HG03342 (cell line): ENCODE results near the gene SETBP1.

Experiments
- ATAC-seq: cut with Tn5 transposase; IDR thresholded peaks from one replicate; pipeline ENCODE4 v1.9.1; 2021; ENCODE audit warnings: mild to moderate bottlenecking, moderate library complexity; ENCODE audit not compliant: unreplicated experiment

Gene SETBP1

GRCh38 chr18:44837482-44838180 lies 156.9 kb downstream of the SETBP1 start:
- no peak for ATAC-seq

GRCh38 chr18:44838971-44839666 lies 158.4 kb downstream of the SETBP1 start:
- peak; percentile 98 for ATAC-seq

GRCh38 chr18:44840058-44840790 lies 159.5 kb downstream of the SETBP1 start:
- ATAC-seq = no peak

- ATAC-seq = no peak
These were observed 160.5 kb downstream of the SETBP1 start for GRCh38 chr18:44841221-44841620.

- ATAC-seq = no peak
These were observed 161.3 kb downstream of the SETBP1 start for GRCh38 chr18:44841752-44842587.

- ATAC-seq = no peak
These were observed 162.1 kb downstream of the SETBP1 start for GRCh38 chr18:44842588-44843412.

- ATAC-seq = no peak
These were observed 163.8 kb downstream of the SETBP1 start for GRCh38 chr18:44844486-44844885.

- ATAC-seq = no peak
These were observed 165.8 kb downstream of the SETBP1 start for GRCh38 chr18:44846450-44846849.

GRCh38 chr18:44848644-44849335 lies 168.1 kb downstream of the SETBP1 start:
- no peak for ATAC-seq

GRCh38 chr18:44849361-44849760 lies 168.7 kb downstream of the SETBP1 start:
- no peak for ATAC-seq

- no peak for ATAC-seq
These were observed 169.3 kb downstream of the SETBP1 start for GRCh38 chr18:44850001-44850400.

- ATAC-seq = no peak
These were observed 171.4 kb downstream of the SETBP1 start for GRCh38 chr18:44851856-44852621.

GRCh38 chr18:44852818-44853217 lies 172.1 kb downstream of the SETBP1 start:
- ATAC-seq = no peak

- no peak for ATAC-seq
These were observed 172.7 kb downstream of the SETBP1 start for GRCh38 chr18:44853430-44853829.

GRCh38 chr18:44855681-44856080 lies 175.0 kb downstream of the SETBP1 start:
- ATAC-seq = no peak

GRCh38 chr18:44856157-44856556 lies 175.5 kb downstream of the SETBP1 start:
- no peak for ATAC-seq

- ATAC-seq = no peak
These were observed 176.4 kb downstream of the SETBP1 start for GRCh38 chr18:44857081-44857480.

GRCh38 chr18:44857744-44858491 lies 177.2 kb downstream of the SETBP1 start:
- no peak for ATAC-seq
